KBM-7 (cell line): Measurements from ENCODE around the gene KCNQ1.

ENCODE experiments used
- DNase-seq: peaks from one replicate; pipeline ENCODE4 v3.0.0-alpha.2; 2015
- in situ Hi-C: fragments of 300-500 bp; cut with MboI; formaldehyde crosslinking; loops from 2 replicates; pipeline ENCODE4 v1.14.3; 2020; ENCODE audit warnings: low sequenced_read_pairs, low pct_unique_long_range_greater_than_20kb, mixed read lengths

The KCNQ1 gene

DNA sequence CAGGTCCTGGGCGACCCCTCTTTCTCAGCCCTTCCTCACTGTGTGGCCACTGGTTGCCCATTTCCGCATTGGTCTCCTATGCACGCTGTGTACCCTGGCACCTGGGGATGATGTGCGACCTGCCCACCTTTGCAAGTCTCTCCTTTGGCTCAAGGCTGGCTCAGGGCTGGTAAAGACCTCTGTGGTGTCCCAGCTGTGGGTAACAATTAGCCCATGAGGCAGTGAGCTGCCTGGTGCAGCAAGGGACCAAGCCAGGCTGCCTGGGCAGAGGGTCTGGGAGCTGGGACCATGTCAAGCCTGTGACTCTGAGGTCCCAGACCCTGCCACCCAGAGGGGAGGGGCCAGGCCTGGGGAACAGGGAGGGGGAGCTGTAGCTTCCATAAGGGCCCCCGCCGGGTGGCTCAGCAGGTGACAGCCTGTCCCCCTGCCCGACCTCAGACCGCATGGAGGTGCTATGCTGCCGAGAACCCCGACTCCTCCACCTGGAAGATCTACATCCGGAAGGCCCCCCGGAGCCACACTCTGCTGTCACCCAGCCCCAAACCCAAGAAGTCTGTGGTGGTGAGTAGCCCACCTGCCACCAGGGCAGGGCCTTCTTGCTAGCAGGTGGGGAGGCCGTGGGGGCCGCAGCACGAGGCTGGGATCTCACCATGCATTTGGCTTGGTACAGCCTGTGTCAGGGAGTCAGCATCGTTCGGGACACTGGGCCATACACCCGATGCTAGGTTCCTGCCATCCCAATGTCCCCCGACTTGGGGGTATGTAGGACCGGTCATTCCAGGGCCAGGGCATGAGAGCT, 142.5 kb downstream of the KCNQ1 start:
- no peak for DNase-seq
- in situ Hi-C loops = no loop called here

GRCh38 chr11:2587976-2588748, 143.4 kb downstream of the KCNQ1 start:
- in situ Hi-C loops = no loop called here
- DNase-seq = no peak

GRCh38 chr11:2588809-2589537, 144.2 kb downstream of the KCNQ1 start:
- DNase-seq = no peak
- in situ Hi-C loops = no loop called here

DNA sequence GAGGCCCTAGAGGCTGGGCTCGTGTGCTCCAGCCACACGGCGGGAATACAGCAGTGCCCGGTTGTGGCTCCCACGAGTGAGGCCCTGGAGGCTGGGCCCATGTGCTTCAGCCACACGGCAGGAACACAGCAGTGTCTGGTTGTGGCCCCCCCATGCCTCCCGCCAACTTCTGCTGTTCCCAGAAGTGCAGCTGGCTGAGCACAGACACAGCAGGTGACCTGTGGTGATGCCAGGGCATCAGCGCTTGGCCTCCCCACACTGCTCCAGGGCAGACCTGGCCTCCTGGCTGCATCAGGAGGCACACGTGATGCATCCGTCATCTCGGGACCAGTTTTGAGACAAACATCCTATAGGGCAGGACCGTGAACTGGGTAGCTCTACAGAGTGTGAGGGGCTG, 144.7 kb downstream of the KCNQ1 start:
- in situ Hi-C loops = no loop called here
- no peak for DNase-seq

DNA sequence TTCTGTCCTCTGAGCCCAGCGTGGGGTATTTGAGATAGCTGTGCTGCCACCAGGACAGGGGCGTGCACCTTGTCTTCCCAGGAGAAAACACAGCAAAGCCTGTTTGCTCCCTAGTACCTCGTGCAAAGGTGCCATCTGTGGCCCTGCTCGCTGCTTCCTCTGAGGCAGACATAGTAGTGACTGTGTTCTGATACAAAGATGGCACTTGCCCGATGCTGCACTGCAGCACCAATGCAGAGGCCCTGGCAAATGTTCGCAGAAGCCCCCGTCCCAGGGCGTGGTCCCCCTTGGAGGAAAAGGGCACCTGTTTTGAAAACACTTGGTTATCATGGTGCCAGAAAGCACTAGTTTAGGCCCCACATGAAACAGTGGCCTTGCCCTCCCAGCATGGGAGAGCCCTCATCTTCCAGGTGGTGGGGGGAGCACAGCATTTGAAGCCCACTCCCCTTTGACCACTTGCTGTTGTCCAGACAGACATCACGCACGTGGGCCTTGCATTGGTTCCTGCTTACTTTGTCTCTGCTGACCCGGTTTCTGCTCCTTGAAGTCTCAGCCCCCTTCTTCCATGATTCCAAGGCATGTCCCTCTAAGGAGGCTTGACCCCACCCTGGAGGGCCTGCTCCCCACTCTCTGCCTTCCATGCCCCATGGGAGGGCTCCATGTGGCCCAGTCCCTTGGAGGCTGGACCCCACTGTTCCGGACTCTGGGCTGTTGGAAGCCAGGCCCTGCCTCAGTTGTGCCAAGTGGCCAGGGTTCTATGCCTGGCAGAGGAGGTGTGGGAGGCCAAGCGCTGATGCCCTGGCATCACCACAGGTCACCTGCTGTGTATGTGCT, 145.5 kb downstream of the KCNQ1 start:
- in situ Hi-C loops = no loop called here
- DNase-seq = no peak

GRCh38 chr11:2590965-2591754, 146.4 kb downstream of the KCNQ1 start:
- DNase-seq = no peak
- in situ Hi-C loops = no loop called here

DNA sequence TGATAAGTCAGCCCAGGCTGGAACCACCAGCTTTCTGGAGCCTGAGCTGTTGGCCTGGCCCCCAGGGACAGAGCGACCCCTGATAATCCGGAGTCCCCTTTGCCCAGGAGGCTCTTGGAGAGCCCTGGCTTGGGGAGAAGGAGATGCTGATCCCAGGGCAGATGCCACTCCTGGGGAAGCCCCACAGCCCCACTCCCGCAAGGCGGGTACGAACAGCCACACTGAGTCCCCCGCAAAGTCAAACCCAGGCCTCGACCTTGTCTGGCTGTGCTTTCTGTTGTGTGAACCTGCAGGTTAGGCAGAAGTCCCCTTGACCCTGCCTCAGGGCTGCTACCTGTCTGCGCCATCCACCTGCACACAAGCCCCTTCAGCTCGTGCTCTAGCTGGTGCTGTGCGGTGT, 147.0 kb downstream of the KCNQ1 start:
- DNase-seq = no peak
- in situ Hi-C loops = no loop called here

DNA sequence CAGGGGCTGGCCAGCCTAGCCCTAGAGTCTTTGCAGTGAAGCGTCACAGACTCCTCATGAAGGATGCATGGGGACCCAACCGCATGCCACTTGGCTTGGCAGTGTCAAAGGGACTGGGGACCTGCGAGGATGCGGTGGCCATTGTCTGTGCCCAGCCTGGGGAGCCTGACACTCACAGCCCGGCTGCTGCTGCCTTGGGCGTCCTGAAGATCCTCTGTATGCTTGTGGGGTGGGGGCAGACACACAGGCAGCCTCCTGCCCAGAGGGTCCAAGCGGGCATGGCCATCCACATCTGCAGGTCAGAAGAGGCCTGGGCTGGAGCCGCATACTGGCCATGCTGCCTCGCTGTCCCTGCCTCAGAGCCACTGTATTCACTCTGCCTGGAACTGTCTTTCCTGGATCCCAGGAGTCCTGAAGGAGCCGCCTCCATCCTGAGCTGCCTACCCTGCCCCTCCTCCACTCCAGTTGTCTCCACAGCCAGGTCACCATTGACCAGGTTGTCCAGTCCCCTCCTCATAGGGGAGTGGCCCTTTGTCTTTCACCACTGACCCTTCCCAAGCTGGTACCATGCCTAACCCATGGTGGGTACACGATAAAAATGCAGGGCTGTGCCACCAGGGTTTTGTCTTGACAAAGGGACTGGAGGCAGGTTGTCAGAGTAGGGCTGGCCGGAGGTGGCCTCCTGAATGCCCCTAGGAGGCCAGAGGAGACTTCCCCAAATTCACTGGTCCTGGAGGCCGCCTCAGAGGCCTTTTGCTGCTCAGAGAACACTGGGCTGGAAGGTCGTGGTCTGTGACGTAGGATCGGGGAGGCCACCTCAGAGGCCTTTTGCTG, 148.0 kb downstream of the KCNQ1 start:
- in situ Hi-C loops = no loop called here

GRCh38 chr11:2593393-2593950, 148.7 kb downstream of the KCNQ1 start:
- no peak for DNase-seq
- in situ Hi-C loops = no loop called here

More for the DNA sequence above, 148.0 kb downstream of the KCNQ1 start:
- DNase-seq = no peak

GRCh38 chr11:2594267-2594666, 149.5 kb downstream of the KCNQ1 start:
- in situ Hi-C loops = no loop called here

DNA sequence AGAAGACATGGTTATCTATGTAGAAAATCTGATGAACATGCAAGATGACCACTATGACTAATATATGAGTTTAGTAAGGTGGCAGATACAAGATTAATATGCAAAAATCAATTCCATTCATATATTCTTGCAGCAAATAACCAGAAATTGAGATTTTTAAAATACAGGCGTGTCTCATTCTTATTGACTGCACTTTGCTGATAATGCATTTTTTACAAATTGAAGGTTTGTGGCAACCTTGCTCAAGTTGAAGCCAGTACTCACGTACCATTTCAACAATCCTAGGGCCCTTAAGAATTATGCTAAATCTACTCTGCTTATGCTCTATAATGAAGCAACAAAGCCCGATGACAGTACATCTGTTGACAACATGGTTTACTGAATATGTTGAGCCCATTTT, 150.4 kb downstream of the KCNQ1 start:
- in situ Hi-C loops = no loop called here
- DNase-seq = no peak

More at GRCh38 chr11:2594267-2594666, 149.5 kb downstream of the KCNQ1 start:
- no peak for DNase-seq

- in situ Hi-C loops = no loop called here
- no peak for DNase-seq
These were observed 154.9 kb downstream of the KCNQ1 start for GRCh38 chr11:2599561-2600189.

GRCh38 chr11:2609345-2609744, 164.5 kb downstream of the KCNQ1 start:
- DNase-seq = no peak
- in situ Hi-C loops = no loop called here

DNA sequence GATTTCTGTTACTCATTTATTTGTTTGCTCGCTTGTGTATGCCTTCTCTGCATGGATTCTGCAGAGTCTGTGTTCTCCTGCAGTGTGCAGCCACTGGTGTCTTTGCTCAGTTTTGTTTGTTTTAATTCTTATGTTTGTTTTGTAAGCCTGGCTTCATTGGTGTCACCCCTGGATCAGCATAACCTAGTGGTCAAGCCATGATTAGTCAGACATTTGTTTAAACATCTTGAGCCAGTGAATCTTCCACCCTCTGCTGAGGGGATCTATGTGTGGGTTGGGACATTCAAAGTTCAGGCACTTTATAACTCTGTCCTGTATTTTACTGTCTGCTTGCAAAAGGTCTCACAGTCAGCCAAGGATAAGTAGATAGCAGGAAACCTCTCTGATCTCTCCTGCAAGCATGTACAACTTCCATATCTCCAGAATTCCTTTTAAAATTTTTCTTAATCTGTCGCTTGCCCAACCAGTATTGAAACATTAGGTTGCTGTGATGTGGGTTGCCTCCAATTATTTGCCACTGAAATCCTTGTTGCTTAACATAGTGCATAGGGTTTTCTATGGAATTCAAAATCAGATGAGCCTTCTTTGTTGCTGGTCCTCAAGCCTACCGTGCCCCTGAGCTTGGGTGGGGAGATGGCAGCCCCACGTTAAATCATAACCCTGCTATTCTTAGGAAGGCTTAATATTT, 168.2 kb downstream of the KCNQ1 start:
- in situ Hi-C loops = no loop called here
- no peak for DNase-seq

DNA sequence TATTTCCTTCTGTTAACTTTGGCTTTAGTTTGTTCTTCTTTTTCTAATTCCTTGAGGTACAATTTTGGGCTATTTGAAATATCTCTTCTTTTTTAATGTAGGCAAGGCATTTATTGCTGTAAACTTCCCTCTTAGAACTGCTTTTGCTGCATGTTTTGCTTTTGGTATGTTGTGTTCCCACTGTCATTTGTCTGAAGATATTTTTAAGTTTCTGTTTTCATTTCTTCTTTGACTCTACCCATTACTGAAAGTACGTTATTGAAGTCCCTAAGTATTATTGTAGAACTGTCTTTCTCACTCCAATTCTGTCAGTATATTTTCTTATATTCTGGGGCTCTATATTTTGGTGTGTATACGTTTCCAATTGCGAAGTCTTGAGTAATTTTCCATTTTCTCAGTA, 177.1 kb downstream of the KCNQ1 start:
- in situ Hi-C loops = no loop called here
- no peak for DNase-seq

DNA sequence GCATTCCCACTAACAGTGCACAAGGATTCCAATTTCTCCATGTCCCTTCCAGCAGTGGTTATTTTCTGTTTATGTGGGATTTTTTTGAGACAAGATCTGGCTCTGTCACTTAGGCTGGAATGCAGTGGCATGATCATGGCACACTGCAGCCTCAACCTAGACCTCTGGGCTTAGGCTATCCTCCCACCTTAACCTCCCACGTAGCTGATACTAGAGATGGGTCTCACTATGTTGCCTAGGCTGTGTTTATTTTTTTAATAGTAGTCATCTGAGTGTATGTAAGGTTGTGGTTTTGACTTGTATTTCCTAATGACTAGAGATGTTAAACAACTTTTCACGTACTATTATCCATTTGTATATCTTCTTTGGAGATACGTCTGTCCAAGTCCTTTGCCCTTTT, 180.4 kb downstream of the KCNQ1 start:
- DNase-seq = no peak
- in situ Hi-C loops = no loop called here
